ENCODE data around the gene C10orf90.

Gene C10orf90

DNA sequence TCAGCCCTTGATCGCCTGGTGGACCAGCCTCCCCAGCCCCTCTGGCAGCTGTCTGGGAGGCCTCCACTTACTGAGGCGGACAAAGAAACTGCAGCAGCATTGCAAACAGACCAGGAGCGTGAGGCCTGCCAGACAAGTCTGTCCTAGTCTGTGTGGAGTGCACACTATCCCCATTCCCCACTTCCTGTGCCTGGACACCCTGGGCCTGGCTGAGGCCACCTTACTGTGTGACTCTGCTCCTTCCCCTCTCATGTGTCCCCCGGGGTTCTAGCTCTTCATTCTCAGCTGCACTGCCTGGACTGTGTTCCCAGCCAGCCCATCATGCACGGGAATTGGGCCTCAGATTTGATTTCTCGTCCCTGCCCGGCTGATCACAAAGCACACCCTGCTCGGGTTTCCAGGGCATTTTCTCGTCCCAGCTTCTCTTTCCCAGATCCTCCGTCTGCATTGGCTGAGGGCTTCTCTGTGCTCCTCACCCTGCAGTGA lies 16.7 kb upstream of the C10orf90 start:
- Histone ChIP-seq H3K9me3 (no peaks in the 10 kb centered on the region), H3K4me3 (no peak overlapping the region), H3K36me3 (replicated peaks) (no peaks in the 10 kb centered on the region), H3K27me3 (ENCODE audit: low read depth) (no peaks in the 10 kb centered on the region), H3K4me1 (no peaks in the 10 kb centered on the region)
- in situ Hi-C loops (cut with MboI; ENCODE audit: low sequenced_read_pairs) = no loop called here
- no peak for DNase-seq (ENCODE audit: low spot score in 2 of 2)

DNA sequence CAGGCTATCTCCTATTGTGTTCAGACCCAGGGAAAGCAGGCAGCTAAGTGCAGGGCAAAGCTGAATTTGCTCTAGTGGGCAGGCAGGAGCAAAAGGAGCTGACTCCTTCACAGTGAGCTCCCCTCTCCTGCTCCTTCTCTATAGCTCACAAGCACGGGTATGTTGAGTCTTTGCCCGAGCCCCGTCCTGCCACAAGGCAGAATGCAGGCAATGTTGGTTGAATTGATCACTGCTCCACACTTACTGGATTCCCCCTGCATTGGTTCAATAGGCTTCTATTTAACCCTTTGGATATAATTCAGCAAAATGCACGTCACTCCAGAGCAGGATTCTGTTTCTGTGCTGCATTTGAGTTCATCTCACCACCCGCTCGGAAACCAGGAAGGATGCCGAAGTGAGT lies 16.2 kb upstream of the C10orf90 start:
- Histone ChIP-seq H3K9me3 (no peaks in the 10 kb centered on the region), H3K4me3 (no peak overlapping the region), H3K36me3 (replicated peaks) (no peaks in the 10 kb centered on the region), H3K4me1 (no peaks in the 10 kb centered on the region), H3K27me3 (ENCODE audit: low read depth) (no peaks in the 10 kb centered on the region)
- in situ Hi-C loops (cut with MboI; ENCODE audit: low sequenced_read_pairs) = no loop called here
- DNase-seq (ENCODE audit: low spot score in 2 of 2) = no peak

DNA sequence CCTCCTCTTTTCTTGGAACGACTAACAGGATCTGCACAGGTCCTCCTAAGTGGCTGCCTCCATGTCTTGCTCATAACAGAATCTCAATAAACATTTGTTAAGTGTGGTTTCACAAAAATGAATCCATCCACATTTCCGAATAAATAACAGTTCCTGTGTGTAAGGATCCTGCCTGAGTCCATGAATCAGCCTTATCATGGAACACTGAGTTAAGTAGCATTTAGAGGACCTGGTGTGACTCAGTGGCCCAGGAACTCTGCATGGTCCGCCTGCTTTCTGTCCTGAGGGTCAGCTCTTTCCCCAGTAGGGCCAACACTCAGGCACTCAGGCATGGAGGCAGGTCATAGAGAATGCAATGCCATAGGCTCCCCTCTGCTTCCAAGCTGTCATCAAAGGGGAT lies 15.8 kb upstream of the C10orf90 start:
- no peak overlapping the region for H3K4me3 ChIP-seq
- no peaks in the 10 kb centered on the region for H3K4me1 ChIP-seq
- in situ Hi-C loops (cut with MboI; ENCODE audit: low sequenced_read_pairs) = no loop called here
- no peaks in the 10 kb centered on the region for H3K36me3 ChIP-seq (replicated peaks)
- H3K27me3 ChIP-seq (ENCODE audit: low read depth) = no peaks in the 10 kb centered on the region
- DNase-seq (ENCODE audit: low spot score in 2 of 2) = no peak
- no peaks in the 10 kb centered on the region for H3K9me3 ChIP-seq

DNA sequence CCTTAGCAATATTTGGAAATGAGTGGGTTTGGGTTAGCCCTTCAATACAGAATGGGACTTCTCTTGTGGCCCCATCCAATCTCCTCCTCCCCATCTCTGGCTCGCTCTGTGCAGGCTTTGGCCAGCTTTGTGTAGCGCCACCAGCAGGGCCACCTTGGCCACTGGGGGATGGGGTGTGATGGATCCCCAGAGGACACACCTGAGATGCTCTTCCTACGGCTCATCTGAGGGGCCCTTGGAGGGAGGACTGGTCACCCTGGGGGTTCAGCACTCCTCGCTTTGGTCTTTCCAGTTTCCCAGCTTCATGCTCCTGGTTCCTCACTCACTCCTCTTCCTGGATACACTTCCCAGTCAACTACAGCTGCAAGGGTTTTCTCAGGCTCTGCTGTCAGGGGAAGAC lies 15.3 kb upstream of the C10orf90 start:
- Histone ChIP-seq H3K4me3 (no peak overlapping the region), H3K36me3 (replicated peaks) (no peaks in the 10 kb centered on the region), H3K27me3 (ENCODE audit: low read depth) (no peaks in the 10 kb centered on the region), H3K9me3 (no peaks in the 10 kb centered on the region), H3K4me1 (no peaks in the 10 kb centered on the region)
- no peak for DNase-seq (ENCODE audit: low spot score in 2 of 2)
- in situ Hi-C loops (cut with MboI; ENCODE audit: low sequenced_read_pairs) = no loop called here

DNA sequence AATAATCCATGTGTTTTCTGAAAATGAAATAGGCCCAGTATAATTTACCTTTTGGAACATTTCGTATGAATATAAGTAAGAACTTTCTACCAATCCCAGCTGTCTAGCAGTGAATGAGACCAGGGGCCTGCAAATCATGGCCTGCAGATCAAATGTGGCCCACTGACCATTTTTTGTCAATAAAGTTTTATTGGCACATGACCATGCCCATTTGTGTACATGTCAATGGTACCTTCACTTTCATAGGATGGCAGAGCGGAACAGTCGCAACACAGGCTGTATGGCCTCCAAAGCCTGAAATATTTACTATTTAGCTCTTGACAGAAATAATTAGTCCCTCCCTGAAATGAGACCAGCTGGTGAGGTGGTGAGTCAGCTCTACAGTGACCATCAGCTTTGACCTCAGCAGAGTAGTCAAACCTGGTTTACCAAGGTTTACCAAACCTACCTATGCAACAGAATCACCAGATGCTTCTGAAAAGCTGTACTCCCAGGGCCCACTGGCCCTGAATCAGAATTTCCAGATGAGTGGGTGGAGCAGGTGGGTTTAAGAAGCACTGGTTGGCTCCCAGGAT lies 13.8 kb upstream of the C10orf90 start:
- DNase-seq (ENCODE audit: low spot score in 2 of 2) = no peak
- H3K4me3 ChIP-seq = no peak overlapping the region
- no peaks in the 10 kb centered on the region for H3K36me3 ChIP-seq (replicated peaks)
- H3K4me1 ChIP-seq = no peaks in the 10 kb centered on the region
- H3K27me3 ChIP-seq (ENCODE audit: low read depth) = no peaks in the 10 kb centered on the region
- no peaks in the 10 kb centered on the region for H3K9me3 ChIP-seq
- in situ Hi-C loops (cut with MboI; ENCODE audit: low sequenced_read_pairs) = no loop called here

DNA sequence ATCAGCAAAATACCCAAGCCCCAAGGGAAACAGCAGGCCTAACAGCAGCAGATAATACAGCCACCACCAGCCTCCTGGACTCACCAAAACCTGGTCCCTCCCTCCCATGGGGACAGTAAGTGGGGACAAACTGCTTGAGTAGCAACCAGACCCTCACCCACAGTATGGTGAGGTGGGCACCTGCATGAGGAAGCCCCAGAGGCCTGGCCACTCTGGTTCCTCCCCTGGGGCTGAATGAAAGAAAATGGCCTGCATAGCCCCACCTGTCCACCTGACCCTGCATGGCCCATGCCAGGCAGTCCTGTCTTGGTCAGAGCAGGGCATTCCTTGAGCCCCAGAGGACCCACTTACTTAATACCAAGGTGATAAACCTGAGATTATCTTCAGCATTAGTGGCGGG lies 13.0 kb upstream of the C10orf90 start:
- DNase-seq (ENCODE audit: low spot score in 2 of 2) = no peak
- Histone ChIP-seq H3K4me3 (no peak overlapping the region), H3K27me3 (ENCODE audit: low read depth) (no peaks in the 10 kb centered on the region), H3K4me1 (no peaks in the 10 kb centered on the region), H3K36me3 (replicated peaks) (no peaks in the 10 kb centered on the region), H3K9me3 (no peaks in the 10 kb centered on the region)
- in situ Hi-C loops (cut with MboI; ENCODE audit: low sequenced_read_pairs) = no loop called here

DNA sequence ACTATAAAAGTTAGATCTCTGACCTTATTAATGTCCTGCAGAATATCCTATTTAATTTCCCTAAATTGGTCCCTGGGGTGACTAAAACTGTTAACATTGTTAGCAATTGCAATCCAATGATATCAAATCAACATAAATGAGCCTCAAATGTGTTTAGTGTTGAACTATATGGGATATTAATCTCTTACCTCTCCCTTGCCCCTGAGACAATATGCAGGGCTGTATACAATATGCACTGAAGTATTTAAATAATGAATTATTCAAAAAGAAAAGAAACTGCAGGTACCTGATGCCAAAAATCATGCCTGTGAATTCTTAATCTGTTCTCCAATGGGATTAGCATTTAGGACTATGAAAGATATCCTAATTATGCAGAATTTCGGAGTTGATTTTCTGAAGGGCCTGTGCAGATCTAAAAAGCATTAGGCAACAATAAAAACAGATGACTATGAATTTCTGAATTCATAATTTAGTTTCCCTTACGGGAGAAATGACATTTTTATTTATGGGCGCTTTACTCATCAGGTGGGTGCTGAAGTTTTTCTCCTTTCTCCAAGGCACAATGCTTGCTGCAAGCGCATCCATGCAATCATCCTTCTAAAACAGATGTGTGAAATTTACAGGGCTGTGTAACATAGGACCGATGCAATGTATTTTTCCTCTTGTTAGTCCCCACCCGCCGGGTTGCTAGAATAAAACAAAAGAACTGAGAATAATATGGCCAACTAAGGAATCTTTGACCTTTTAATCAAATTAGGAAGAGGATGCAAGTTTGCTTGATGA lies 5.4 kb upstream of the C10orf90 start:
- DNase-seq (ENCODE audit: low spot score in 2 of 2) = no peak
- H3K4me1 ChIP-seq = no peaks in the 10 kb centered on the region
- H3K9me3 ChIP-seq = no peaks in the 10 kb centered on the region
- no peaks in the 10 kb centered on the region for H3K27me3 ChIP-seq (ENCODE audit: low read depth)
- no peaks in the 10 kb centered on the region for H3K36me3 ChIP-seq (replicated peaks)
- in situ Hi-C loops (cut with MboI; ENCODE audit: low sequenced_read_pairs) = no loop called here
- H3K4me3 ChIP-seq = no peak overlapping the region

DNA sequence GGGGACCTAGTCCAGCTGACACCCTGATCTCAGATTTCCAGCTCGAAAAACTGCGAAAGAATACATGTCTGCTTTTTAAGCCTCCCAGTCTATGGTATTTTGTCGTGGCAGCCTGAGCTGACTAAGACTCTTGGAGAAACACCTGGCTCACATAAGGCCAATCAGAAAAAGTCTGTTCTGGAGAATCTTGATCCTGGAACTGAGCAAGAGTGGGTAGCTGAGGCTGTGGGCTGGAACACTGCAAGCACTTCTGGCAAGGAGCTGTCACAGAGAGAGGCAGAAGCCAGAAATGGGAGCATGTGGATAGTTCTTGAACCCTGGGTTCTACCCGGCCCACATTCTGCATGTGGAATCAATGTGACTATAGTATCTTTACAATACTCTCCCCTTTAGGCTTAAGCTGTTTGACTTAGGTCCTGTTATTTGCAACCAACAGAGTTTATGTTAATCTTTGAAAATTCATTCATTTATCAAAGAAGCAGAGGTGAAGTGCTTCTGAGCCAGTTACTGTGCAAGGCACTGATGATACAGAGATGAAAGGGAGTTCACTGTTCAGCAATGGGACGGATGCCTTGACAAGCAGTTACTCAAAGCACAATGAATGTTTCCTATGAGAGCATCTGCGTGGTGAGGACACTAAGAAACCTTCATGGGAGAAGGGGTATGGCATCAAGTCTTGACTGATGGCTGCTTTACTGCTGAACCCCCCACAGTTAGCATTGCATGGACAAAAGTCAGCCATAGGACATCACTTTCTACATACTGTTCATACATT lies 4.4 kb upstream of the C10orf90 start:
- DNase-seq (ENCODE audit: low spot score in 2 of 2) = no peak
- Histone ChIP-seq H3K9me3 (no peaks in the 10 kb centered on the region), H3K4me3 (no peak overlapping the region), H3K27me3 (ENCODE audit: low read depth) (no peaks in the 10 kb centered on the region), H3K36me3 (replicated peaks) (no peaks in the 10 kb centered on the region), H3K4me1 (no peaks in the 10 kb centered on the region)
- in situ Hi-C loops (cut with MboI; ENCODE audit: low sequenced_read_pairs) = no loop called here

DNA sequence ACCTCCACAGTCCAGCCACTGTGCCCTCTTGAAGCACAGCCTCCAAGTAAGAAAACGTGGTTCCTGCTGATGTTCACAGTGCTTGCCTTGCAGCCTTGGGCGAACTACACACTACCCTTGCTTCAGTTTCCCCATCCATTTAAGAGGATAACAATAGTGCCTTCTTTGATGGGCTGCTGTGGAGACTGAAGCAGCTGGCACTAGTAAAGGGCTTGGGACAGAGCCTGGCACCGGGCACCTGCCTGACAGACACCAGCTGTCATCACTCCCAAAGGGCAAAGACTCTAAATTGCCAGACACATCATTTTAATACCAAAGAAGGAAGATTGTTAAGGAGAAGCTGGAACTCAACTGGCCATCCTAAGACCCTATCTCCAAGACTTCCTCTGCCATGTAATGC lies 3.1 kb upstream of the C10orf90 start:
- no peaks in the 10 kb centered on the region for H3K9me3 ChIP-seq
- H3K4me3 ChIP-seq = no peak overlapping the region
- no peaks in the 10 kb centered on the region for H3K27me3 ChIP-seq (ENCODE audit: low read depth)
- in situ Hi-C loops (cut with MboI; ENCODE audit: low sequenced_read_pairs) = no loop called here
- no peaks in the 10 kb centered on the region for H3K4me1 ChIP-seq
- no peaks in the 10 kb centered on the region for H3K36me3 ChIP-seq (replicated peaks)
- DNase-seq (ENCODE audit: low spot score in 2 of 2) = no peak

DNA sequence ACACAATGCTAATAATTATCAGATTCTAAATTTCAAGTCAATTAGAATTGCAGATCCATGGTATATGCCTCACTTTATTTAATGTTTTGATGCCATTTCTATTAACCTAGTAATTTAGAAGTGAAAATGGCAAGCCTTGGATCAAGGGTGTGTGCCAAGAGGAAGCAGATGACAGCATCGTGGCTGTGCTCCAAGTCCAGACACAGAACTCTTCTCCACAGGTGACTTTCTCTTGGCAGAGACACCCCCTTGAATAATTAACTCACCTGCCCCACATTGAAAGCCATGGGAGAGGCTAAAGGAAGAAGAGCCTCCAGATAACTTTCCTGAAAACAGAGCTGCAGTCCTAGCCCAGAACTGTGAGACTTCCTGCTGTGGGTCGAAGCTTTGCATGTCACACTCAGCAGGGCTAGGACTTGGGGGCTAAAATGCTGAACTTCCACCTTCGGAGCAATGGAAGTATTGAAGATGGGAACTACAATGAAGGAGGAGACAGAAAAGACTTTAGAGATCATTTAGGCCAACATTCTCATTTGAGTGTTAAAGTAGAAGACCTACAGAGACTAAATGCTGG lies 996 bp upstream of the C10orf90 start:
- Histone ChIP-seq H3K9me3 (no peaks in the 10 kb centered on the region), H3K27me3 (ENCODE audit: low read depth) (no peaks in the 10 kb centered on the region), H3K4me1 (no peaks in the 10 kb centered on the region), H3K36me3 (replicated peaks) (no peaks in the 10 kb centered on the region), H3K4me3 (no peak overlapping the region)
- in situ Hi-C loops (cut with MboI; ENCODE audit: low sequenced_read_pairs) = no loop called here
- DNase-seq (ENCODE audit: low spot score in 2 of 2) = no peak

DNA sequence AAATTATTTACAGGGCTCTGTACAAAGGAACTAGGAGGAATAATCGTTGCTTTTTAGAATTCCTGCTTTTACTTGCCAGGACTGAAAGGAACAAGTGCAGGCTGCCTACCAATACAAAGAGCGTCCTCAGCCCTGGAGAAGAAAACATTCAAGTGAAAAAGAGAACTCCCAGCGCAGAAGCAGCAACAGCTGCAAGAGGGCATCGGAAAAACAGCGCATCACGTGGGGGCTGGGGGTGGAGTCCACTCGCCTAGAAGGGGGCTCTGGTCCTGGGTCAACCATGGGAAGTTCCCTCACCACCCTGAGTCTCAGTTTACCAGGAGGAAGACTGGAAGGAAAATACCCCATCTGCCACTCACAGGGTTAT lies 385 bp upstream of the C10orf90 start:
- Histone ChIP-seq H3K36me3 (replicated peaks) (no peaks in the 10 kb centered on the region), H3K27me3 (ENCODE audit: low read depth) (no peaks in the 10 kb centered on the region)
- in situ Hi-C loops (cut with MboI; ENCODE audit: low sequenced_read_pairs) = no loop called here

DNA sequence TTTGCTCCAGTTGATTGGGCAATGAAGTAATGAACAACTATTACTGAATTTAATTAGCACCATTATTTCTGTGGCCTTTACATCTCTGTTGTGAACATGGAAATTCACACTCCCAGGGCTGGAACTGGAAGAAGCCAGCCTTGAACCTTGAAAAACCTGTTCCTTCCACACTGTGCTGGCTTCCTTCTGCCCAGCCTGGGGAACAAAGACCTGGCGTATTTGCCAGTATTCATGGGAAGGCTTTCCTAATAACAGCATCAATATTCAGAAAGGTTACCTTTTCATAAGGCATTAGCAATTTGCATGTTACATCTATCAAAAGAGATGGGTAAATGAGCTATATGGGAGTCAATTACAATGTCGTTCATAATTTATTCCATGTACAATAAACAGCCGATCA lies 1.3 kb downstream of the C10orf90 start:
- DNase-seq (ENCODE audit: low spot score in 2 of 2) = no peak
- no peak overlapping the region for H3K4me3 ChIP-seq

More for the DNA sequence above, 385 bp upstream of the C10orf90 start:
- H3K9me3 ChIP-seq = no peaks in the 10 kb centered on the region
- no peak overlapping the region for H3K4me3 ChIP-seq
- no peaks in the 10 kb centered on the region for H3K4me1 ChIP-seq
- DNase-seq (ENCODE audit: low spot score in 2 of 2) = no peak

DNA sequence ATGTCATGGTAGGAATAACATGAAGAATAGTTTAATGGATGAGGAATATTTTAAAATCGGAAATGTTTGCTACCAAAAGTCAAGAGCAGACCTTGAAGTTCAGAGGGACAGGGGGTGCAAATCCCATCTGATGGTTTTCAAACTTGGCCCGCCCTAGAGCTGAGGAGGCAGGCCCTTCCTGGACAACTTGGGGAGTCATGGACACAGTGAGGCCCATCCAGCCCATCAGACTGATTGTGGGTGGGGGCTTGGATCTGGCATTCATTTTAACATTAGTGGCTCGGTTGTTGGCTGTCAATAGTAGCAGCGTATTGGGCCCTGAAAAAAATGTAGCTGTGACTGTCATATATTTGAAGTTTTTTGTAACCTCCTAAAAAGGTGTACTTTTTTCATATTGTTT lies 2.0 kb downstream of the C10orf90 start:
- Histone ChIP-seq H3K4me3 (no peak overlapping the region), H3K27me3 (ENCODE audit: low read depth) (no peaks in the 10 kb centered on the region), H3K9me3 (no peaks in the 10 kb centered on the region), H3K4me1 (no peaks in the 10 kb centered on the region), H3K36me3 (replicated peaks) (no peaks in the 10 kb centered on the region)
- DNase-seq (ENCODE audit: low spot score in 2 of 2) = no peak
- in situ Hi-C loops (cut with MboI; ENCODE audit: low sequenced_read_pairs) = no loop called here

More for the DNA sequence above, 1.3 kb downstream of the C10orf90 start:
- Histone ChIP-seq H3K36me3 (replicated peaks) (no peaks in the 10 kb centered on the region), H3K27me3 (ENCODE audit: low read depth) (no peaks in the 10 kb centered on the region), H3K9me3 (no peaks in the 10 kb centered on the region), H3K4me1 (no peaks in the 10 kb centered on the region)
- in situ Hi-C loops (cut with MboI; ENCODE audit: low sequenced_read_pairs) = no loop called here

DNA sequence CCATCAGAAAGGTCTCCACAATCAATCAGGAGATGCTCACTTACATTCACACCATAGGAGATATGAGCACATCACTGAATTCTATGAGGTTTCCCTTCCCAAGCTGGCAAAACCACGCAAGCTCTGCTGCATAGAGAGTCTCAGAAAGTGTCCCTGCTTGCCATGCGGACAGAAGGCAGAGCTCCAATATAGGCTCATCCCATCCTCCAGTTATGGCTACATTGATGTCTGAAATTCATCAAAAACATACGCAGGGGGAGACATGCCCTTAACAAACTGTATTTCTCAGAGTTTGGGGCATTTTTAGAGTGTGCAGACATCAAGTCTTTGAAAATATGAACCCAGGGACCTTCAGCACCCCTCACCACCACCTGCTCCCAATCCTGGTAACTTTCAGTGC lies 2.9 kb downstream of the C10orf90 start:
- no peaks in the 10 kb centered on the region for H3K27me3 ChIP-seq (ENCODE audit: low read depth)
- no peak for DNase-seq (ENCODE audit: low spot score in 2 of 2)
- no peaks in the 10 kb centered on the region for H3K4me1 ChIP-seq
- H3K36me3 ChIP-seq (replicated peaks) = no peaks in the 10 kb centered on the region
- no peak overlapping the region for H3K4me3 ChIP-seq
- in situ Hi-C loops (cut with MboI; ENCODE audit: low sequenced_read_pairs) = no loop called here
- no peaks in the 10 kb centered on the region for H3K9me3 ChIP-seq

Measured in HAP-1 (cell line).